ENCODE measurements around the gene AMOTL1.

Gene AMOTL1

DNA sequence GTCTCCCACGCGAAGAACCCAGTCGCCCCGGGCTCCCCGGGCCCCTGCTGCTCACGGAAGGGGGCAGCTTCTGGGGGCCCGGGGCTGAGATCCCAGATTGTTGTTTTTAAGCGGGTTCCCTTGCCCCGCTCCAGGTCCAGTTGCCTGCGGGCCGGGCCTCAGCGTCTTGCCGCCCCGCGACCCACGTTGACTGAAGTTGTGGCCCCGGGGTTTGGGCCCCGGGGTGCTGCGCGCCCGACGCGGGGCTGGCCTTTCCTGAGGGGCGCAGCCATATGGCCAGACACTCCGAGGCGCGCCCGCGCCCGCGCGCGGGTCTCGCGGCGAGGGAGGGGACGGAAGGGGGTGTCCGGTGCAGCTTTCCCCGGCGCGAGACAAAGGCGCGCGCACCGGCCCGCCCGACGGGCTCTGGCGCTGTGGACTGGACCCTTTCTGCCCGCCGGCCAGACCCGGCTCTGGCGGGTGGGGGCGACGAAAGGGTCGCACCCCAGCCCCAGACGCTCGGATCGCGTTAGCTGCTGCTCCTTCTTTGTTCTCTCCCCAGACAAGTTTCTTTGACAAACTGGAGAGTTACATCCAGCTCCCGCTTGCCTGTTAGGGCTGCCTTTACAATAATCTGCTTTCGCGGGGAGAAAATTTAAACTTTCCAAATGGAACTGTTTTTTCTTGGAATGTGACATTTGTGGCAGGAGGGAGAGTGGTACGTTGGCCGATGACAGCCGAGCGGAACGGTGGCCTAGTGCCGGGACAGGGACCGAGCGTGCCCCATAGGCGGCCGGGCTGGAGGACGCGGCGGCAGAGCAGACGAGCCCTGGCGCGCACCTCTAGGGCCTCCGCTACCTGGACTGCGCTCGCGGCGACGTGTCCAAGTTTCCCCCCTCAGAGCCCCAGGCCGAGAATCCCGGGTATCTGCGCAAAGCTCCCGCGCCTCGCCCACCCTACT, 716 bp downstream of the AMOTL1 start:
- Histone ChIP-seq H3K9me2 (replicated peaks; ENCODE audit: control insufficient read depth, low read length) (no peaks in the 10 kb centered on the region), H3K4me1 (ENCODE audit: control insufficient read depth, low read length) (no peaks in the 10 kb centered on the region), H3K9me3 (ENCODE audit: control insufficient read depth, insufficient read depth, low read length) (no peaks in the 10 kb centered on the region), H3K27me3 (ENCODE audit: control insufficient read depth, low read length) (peaks cover 5% of the 10 kb centered on the region; the same call in 1 of the 2 replicates), H3F3A (ENCODE audit: control insufficient read depth, insufficient read depth) (no peaks in the 10 kb centered on the region), H3K79me2 (ENCODE audit: control insufficient read depth, low read length) (no peaks in the 10 kb centered on the region), H3K4me3 (ENCODE audit: low read length) (no peak overlapping the region), H3K36me3 (ENCODE audit: control insufficient read depth, low read length) (no peaks in the 10 kb centered on the region), H3K27ac (ENCODE audit: low read depth, low read length) (no peak overlapping the region), H3K4me2 (ENCODE audit: low read length) (no peak overlapping the region), H4K20me1 (ENCODE audit: control insufficient read depth, insufficient read depth, low read depth, low read length) (no peaks in the 10 kb centered on the region)
- TF ChIP-seq, protein P1, sequence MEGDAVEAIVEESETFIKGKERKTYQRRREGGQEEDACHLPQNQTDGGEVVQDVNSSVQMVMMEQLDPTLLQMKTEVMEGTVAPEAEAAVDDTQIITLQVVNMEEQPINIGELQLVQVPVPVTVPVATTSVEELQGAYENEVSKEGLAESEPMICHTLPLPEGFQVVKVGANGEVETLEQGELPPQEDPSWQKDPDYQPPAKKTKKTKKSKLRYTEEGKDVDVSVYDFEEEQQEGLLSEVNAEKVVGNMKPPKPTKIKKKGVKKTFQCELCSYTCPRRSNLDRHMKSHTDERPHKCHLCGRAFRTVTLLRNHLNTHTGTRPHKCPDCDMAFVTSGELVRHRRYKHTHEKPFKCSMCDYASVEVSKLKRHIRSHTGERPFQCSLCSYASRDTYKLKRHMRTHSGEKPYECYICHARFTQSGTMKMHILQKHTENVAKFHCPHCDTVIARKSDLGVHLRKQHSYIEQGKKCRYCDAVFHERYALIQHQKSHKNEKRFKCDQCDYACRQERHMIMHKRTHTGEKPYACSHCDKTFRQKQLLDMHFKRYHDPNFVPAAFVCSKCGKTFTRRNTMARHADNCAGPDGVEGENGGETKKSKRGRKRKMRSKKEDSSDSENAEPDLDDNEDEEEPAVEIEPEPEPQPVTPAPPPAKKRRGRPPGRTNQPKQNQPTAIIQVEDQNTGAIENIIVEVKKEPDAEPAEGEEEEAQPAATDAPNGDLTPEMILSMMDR (IDR thresholded peaks at IDR 0.05; ENCODE audit: low read depth, low read length, poor library complexity, severe bottlenecking) = no peak
- no peak for TF ChIP-seq EZH2phosphoT487 (IDR thresholded peaks at IDR 0.05; ENCODE audit: borderline replicate concordance, low read length)

DNA sequence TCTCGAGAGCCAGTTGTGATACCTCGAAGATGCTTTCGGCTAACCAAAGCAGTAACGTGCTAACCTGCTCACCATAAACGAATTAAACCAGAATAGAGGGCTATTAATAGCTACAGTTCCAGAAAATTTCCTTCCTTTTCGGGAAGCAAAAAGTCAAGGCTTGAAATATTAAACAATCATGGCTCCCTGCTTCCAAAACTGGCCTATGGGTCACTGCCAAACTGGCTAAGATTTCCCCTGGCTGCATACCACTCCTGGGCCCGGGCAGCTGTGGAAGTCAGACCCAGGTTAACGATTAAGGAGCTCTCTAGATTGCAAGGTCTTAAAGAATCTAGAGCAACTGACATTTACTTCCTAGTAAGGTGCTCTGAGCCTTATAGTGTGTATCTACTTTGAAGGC, 1.7 kb downstream of the AMOTL1 start:
- Histone ChIP-seq H3K79me2 (ENCODE audit: control insufficient read depth, low read length) (no peaks in the 10 kb centered on the region), H3K4me3 (ENCODE audit: low read length) (no peak overlapping the region), H3K27ac (ENCODE audit: low read depth, low read length) (no peak overlapping the region), H3F3A (ENCODE audit: control insufficient read depth, insufficient read depth) (no peaks in the 10 kb centered on the region), H4K20me1 (ENCODE audit: control insufficient read depth, insufficient read depth, low read depth, low read length) (no peaks in the 10 kb centered on the region), H3K9me2 (replicated peaks; ENCODE audit: control insufficient read depth, low read length) (no peaks in the 10 kb centered on the region), H3K9me3 (ENCODE audit: control insufficient read depth, insufficient read depth, low read length) (no peaks in the 10 kb centered on the region), H3K4me1 (ENCODE audit: control insufficient read depth, low read length) (no peaks in the 10 kb centered on the region), H3K36me3 (ENCODE audit: control insufficient read depth, low read length) (no peaks in the 10 kb centered on the region), H3K27me3 (ENCODE audit: control insufficient read depth, low read length) (peaks cover 2% of the 10 kb centered on the region; the same call in 1 of the 2 replicates), H3K4me2 (ENCODE audit: low read length) (no peak overlapping the region)
- TF ChIP-seq, protein P1 (IDR thresholded peaks at IDR 0.05; ENCODE audit: low read depth, low read length, poor library complexity, severe bottlenecking) = no peak
- TF ChIP-seq EZH2phosphoT487 (IDR thresholded peaks at IDR 0.05; ENCODE audit: borderline replicate concordance, low read length) = no peak

DNA sequence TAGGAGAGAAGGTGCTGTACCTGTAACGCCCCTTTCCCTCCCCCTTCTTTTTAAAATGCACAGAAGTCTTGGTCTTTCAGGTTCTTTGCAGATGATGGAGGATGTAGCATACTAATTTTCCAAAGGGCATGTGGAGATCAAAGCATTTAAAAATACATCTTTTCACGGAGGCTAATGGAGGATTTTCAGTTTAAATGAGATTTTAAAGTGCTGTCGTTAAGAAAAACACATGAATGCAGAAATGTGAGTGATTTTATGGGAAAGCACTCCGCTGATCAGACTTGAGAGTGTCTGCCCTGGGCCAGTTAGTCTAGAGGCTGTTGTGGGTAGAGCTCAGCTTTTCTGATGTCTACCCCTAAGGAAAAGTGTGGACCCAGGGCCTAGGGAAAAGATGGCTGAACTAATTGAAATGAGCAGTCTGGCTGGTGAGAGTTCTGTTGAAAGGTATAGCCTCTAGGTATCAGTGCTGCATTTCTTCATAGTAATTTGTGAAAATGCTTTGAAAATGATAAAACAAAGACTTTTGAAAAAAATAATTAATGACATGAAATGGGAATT, 2.5 kb downstream of the AMOTL1 start:
- H3K9me3 ChIP-seq (ENCODE audit: control insufficient read depth, insufficient read depth, low read length) = no peaks in the 10 kb centered on the region
- H3K9me2 ChIP-seq (replicated peaks; ENCODE audit: control insufficient read depth, low read length) = no peaks in the 10 kb centered on the region
- no peak overlapping the region for H3K4me3 ChIP-seq (ENCODE audit: low read length)
- no peaks in the 10 kb centered on the region for H3K36me3 ChIP-seq (ENCODE audit: control insufficient read depth, low read length)
- TF ChIP-seq EZH2phosphoT487 (IDR thresholded peaks at IDR 0.05; ENCODE audit: borderline replicate concordance, low read length) = no peak
- TF ChIP-seq, protein P1 (IDR thresholded peaks at IDR 0.05; ENCODE audit: low read depth, low read length, poor library complexity, severe bottlenecking) = no peak
- no peaks in the 10 kb centered on the region for H4K20me1 ChIP-seq (ENCODE audit: control insufficient read depth, insufficient read depth, low read depth, low read length)
- H3K4me1 ChIP-seq (ENCODE audit: control insufficient read depth, low read length) = no peaks in the 10 kb centered on the region
- H3K27ac ChIP-seq (ENCODE audit: low read depth, low read length) = no peak overlapping the region
- no peak overlapping the region for H3K4me2 ChIP-seq (ENCODE audit: low read length)
- peaks cover 2% of the 10 kb centered on the region; the same call in 1 of the 2 replicates for H3K27me3 ChIP-seq (ENCODE audit: control insufficient read depth, low read length)
- H3F3A ChIP-seq (ENCODE audit: control insufficient read depth, insufficient read depth) = no peaks in the 10 kb centered on the region
- H3K79me2 ChIP-seq (ENCODE audit: control insufficient read depth, low read length) = no peaks in the 10 kb centered on the region

Measured in DOHH2 (cell line).